Upper lobe of left lung (tissue), 4 donors: ENCODE measurements around the gene TGM4.

ENCODE experiments used
- CTCF ChIP-seq, 6 experiments: fragments of 450-650 bp in 4 of 6; fragments of 200-600 bp in 2 of 6; sonication (generic) in 2 of 6; IDR thresholded peaks; one replicate each; pipeline ENCODE4 v1.5.1; 2016 to 2019; ENCODE audit warnings: antibody characterized with exemption in 6 of 6
- EP300 ChIP-seq, 4 donors: sonication (generic); formaldehyde crosslinking; IDR thresholded peaks; one replicate each; pipeline ENCODE4 v1.5.1; 2017; ENCODE audit warnings: antibody characterized with exemption in 4 of 4, control low read depth in 2 of 4
- POLR2A ChIP-seq, 4 donors: fragments of 450-650 bp; IDR thresholded peaks; one replicate each; pipeline ENCODE4 v1.5.1; 2016 to 2017; ENCODE audit warnings: antibody characterized with exemption in 4 of 4, mild to moderate bottlenecking in 2 of 4

GRCh38 chr3:44902628-44903027 is 28.2 kb downstream of the TGM4 start:
- TF ChIP-seq POLR2A (IDR thresholded peaks at IDR 0.05) (no peak), CTCF (IDR thresholded peaks at IDR 0.05) (no peak), EP300 (IDR thresholded peaks at IDR 0.05) (no peak)
